ENCODE measurements around the gene REC114.

- TF ChIP-seq CTCF (IDR thresholded peaks at IDR 0.05): no peak
- TF ChIP-seq POLR2A (IDR thresholded peaks at IDR 0.05): no peak
These were observed 143.1 kb downstream of the REC114 start for GRCh38 chr15:73585871-73586654.
